ENCODE measurements around the gene KIFC1.

The KIFC1 gene

GRCh38 chr6:33440649-33441309 is 49.2 kb downstream of the KIFC1 start:
- FAIRE-seq (no peak), DNase-seq (ENCODE audit: insufficient read length, low spot score) (no peak)
- no peak for TF ChIP-seq CTCF (IDR thresholded peaks at IDR 0.05; ENCODE audit: insufficient read depth, missing control alignments)

- DNase-seq (ENCODE audit: insufficient read length, low spot score) (no peak), FAIRE-seq (no peak)
- TF ChIP-seq CTCF (IDR thresholded peaks at IDR 0.05; ENCODE audit: insufficient read depth, missing control alignments): no peak
Observed at GRCh38 chr6:33441457-33441856, 49.8 kb downstream of the KIFC1 start.

GRCh38 chr6:33442283-33442682 is 50.7 kb downstream of the KIFC1 start:
- DNase-seq (ENCODE audit: insufficient read length, low spot score) (no peak), FAIRE-seq (no peak)
- no peak for TF ChIP-seq CTCF (IDR thresholded peaks at IDR 0.05; ENCODE audit: insufficient read depth, missing control alignments)

GRCh38 chr6:33443025-33443424 is 51.4 kb downstream of the KIFC1 start:
- TF ChIP-seq CTCF (IDR thresholded peaks at IDR 0.05; ENCODE audit: insufficient read depth, missing control alignments): no peak
- DNase-seq (ENCODE audit: insufficient read length, low spot score): no peak
- FAIRE-seq: no peak

GRCh38 chr6:33443619-33444504 is 52.2 kb downstream of the KIFC1 start:
- FAIRE-seq (no peak), DNase-seq (ENCODE audit: insufficient read length, low spot score) (no peak)
- no peak for TF ChIP-seq CTCF (IDR thresholded peaks at IDR 0.05; ENCODE audit: insufficient read depth, missing control alignments)

- no peak for FAIRE-seq
- no peak for TF ChIP-seq CTCF (IDR thresholded peaks at IDR 0.05; ENCODE audit: insufficient read depth, missing control alignments)
- no peak for DNase-seq (ENCODE audit: insufficient read length, low spot score)
Observed at GRCh38 chr6:33445119-33445603, 53.5 kb downstream of the KIFC1 start.

GRCh38 chr6:33446356-33446755 is 54.7 kb downstream of the KIFC1 start:
- no peak for TF ChIP-seq CTCF (IDR thresholded peaks at IDR 0.05; ENCODE audit: insufficient read depth, missing control alignments)
- no peak for FAIRE-seq
- DNase-seq (ENCODE audit: insufficient read length, low spot score): no peak

Measured in D721Med (cell line).